Activated naive CD8-positive, alpha-beta T cell treated with anti-CD3 and anti-CD28 coated beads for 36 hours (primary cell): ENCODE data around the gene APLP1. TPM values are rescaled to one million over a fixed set of nuclear protein-coding genes. Genes with fewer than 3 reads are reported as not detected.

Experiments used
- DNase-seq: peaks from one replicate; pipeline ENCODE4 v3.0.0; 2021
- H3K27ac Mint-ChIP-seq: one replicate; pipeline ENCODE4 v1.8.0; 2022; ENCODE audit warnings: mild to moderate bottlenecking, moderate library complexity, mixed read lengths
- H3K27me3 Mint-ChIP-seq: one replicate; pipeline ENCODE4 v1.8.0; 2022; ENCODE audit warnings: mild to moderate bottlenecking, mixed read lengths
- H3K36me3 Mint-ChIP-seq: one replicate; pipeline ENCODE4 v1.8.0; 2021; ENCODE audit warnings: mild to moderate bottlenecking, mixed read lengths
- H3K4me1 Mint-ChIP-seq: one replicate; pipeline ENCODE4 v1.8.0; 2021; ENCODE audit warnings: mixed read lengths
- H3K4me3 Mint-ChIP-seq: one replicate; pipeline ENCODE4 v1.8.0; 2022; ENCODE audit warnings: mild to moderate bottlenecking, moderate library complexity, mixed read lengths
- H3K9me3 Mint-ChIP-seq: one replicate; pipeline ENCODE4 v1.8.0; 2022; ENCODE audit warnings: mixed read lengths
- total RNA-seq, 2 experiments: library from RNA; stranded (reverse); gene quantifications; one replicate each; pipeline ENCODE4 v1.2.3, GENCODE V29; 2021

APLP1 gene
- total RNA-seq, 2 experiments from 2014 or later = 0.68 to 0.88 TPM

- Mint-ChIP-seq H3K36me3 (no peaks in the 10 kb centered on the region), H3K4me3 (peak overlapping the region; percentile 20), H3K27me3 (peaks cover 70% of the 10 kb centered on the region), H3K27ac (no peak overlapping the region), H3K4me1 (peaks cover 11% of the 10 kb centered on the region), H3K9me3 (no peaks in the 10 kb centered on the region)
- DNase-seq = no peak
Measured at GRCh38 chr19:35846038-35846668, 22.2 kb upstream of the APLP1 start.

GRCh38 chr19:35847911-35848310, 20.5 kb upstream of the APLP1 start:
- Mint-ChIP-seq H3K36me3 (no peaks in the 10 kb centered on the region), H3K9me3 (no peaks in the 10 kb centered on the region), H3K27ac (no peak overlapping the region), H3K4me3 (no peak overlapping the region), H3K4me1 (peaks cover 11% of the 10 kb centered on the region), H3K27me3 (peaks cover 66% of the 10 kb centered on the region)
- DNase-seq = no peak

GRCh38 chr19:35848486-35848885, 19.9 kb upstream of the APLP1 start:
- no peak for DNase-seq
- Mint-ChIP-seq H3K36me3 (no peaks in the 10 kb centered on the region), H3K27me3 (peaks cover 66% of the 10 kb centered on the region), H3K9me3 (no peaks in the 10 kb centered on the region), H3K27ac (no peak overlapping the region), H3K4me1 (peaks cover 13% of the 10 kb centered on the region), H3K4me3 (no peak overlapping the region)

DNA sequence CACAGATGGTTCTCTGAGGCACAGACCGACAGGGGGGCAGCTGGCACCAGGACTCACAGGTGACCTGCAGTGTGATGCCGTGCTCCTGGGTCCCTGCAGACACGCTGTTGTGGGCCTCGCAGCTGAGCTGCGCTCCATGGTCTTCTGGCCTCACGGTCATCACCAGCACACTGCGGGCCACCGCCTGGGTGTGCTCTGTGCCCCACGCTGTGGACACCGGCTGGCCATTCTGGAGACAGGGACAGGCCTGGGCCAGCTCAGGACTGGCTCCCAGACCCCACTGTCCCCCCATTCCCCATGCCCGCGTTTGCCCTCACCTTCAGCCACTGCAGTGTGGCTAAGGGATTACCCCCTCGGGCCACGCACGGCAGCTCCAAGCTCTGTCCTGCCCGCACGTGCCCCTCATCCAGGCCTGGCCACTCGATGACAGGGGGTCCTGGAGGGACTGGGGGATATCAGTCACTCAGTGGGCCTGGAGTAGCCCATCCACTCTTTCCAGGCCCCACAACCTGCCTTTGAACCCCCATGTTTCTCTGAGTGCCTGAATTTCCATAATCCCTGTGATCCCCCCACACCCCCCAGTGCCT, 19.4 kb upstream of the APLP1 start:
- Mint-ChIP-seq H3K36me3 (no peaks in the 10 kb centered on the region), H3K9me3 (no peaks in the 10 kb centered on the region), H3K4me1 (peaks cover 13% of the 10 kb centered on the region), H3K27me3 (peaks cover 63% of the 10 kb centered on the region), H3K27ac (no peak overlapping the region), H3K4me3 (no peak overlapping the region)
- DNase-seq = no peak

DNA sequence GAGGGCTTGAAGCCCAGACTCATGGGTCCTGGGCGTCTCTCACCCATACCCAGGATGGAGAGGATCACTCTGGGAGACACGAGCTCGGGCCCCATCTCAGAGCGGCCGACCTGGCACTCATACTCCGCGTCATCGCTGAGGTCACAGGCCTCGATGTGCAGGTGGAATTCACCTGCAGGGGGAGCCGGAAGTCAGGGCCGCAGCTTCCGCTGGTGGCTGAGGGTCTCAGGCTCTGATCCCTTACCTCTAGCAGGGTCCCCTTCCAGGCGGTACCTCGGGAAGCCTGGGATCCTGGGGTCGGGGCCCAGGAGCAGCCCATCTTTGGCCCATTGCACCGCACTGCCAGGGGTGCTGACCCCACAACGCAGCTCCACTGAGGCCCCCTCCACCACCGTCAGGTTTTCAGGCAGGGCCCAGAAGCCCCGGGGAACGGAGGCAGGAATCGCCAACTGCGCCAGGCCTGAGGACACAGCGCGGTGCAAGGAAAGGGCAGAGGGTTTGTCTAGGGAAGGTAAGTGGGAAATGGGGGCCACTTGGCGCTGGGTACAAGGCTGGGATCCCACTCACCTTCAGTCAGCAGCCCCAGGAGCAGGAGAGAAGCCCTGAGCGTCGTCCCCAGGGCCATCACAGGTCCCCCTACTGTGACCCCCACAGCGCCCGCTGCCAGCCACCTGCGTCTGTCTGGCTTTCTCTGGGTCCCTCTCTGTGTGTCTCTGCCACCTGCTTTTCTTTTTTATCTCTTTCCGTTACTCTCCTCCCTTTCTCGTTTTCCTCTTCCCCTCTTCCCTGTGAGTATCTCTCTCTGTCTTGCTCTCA, 17.0 kb upstream of the APLP1 start:
- Mint-ChIP-seq H3K36me3 (no peaks in the 10 kb centered on the region), H3K27me3 (peaks cover 59% of the 10 kb centered on the region), H3K4me3 (peak overlapping the region; percentile 61), H3K27ac (peak overlapping the region; percentile 17), H3K9me3 (no peaks in the 10 kb centered on the region), H3K4me1 (peaks cover 6% of the 10 kb centered on the region)
- peak; percentile 39 for DNase-seq

- Mint-ChIP-seq H3K4me1 (peaks cover 9% of the 10 kb centered on the region), H3K4me3 (peak within 1 kb of the TSS; percentile 61), H3K9me3 (no peaks in the 10 kb centered on the region), H3K36me3 (no peaks in the 10 kb centered on the region), H3K27me3 (peaks cover 53% of the 10 kb centered on the region), H3K27ac (peak within 1 kb of the TSS; percentile 17)
- DNase-seq = no peak
Measured at GRCh38 chr19:35852029-35852780, 16.2 kb upstream of the APLP1 start, which contains the start of gene NPHS1. NPHS1 (minus strand) TSS chr19:35852504; CDS start chr19:35851837, 667 bp downstream.

DNA sequence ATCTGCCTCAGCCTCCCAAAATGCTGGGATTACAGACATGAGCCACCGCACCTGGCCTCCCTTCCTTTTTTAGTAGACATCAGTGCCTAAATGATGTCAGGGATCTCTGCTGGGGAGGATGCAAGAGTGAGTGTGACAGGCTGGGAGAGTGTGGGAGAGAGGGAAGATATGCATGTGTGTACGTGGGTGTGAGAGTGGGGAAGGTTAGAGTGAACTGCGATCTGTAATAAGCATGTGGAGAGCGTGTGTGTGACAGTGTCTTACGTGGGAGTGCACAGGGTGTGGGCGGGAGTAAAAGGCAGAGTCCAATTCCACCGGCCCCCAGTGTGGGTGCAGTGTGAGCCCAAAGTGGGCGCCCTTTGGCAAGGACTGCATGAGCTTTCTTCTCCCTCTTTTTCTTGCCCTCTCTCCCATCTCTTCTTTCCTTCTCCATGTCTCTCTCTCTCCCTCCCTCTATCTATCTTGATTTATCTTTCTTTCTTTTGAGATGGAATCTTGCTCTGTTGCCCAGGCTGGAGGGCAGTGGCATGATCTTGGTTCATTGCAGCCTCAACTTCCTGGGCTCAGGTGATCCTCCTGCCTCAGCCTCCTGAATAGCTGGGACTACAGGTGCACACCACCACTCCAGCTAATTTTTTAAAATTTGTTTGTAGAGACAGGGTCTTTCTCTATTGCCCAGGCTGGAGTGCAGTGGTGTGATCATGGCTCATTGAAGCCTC, 15.2 kb upstream of the APLP1 start:
- no peak overlapping the region for H3K27ac Mint-ChIP-seq
- H3K27me3 Mint-ChIP-seq = peaks cover 53% of the 10 kb centered on the region
- no peak overlapping the region for H3K4me3 Mint-ChIP-seq
- H3K36me3 Mint-ChIP-seq = no peaks in the 10 kb centered on the region
- H3K4me1 Mint-ChIP-seq = peaks cover 9% of the 10 kb centered on the region
- DNase-seq = no peak
- H3K9me3 Mint-ChIP-seq = no peaks in the 10 kb centered on the region

GRCh38 chr19:35856546-35857149, 11.7 kb upstream of the APLP1 start, which contains the start of gene KIRREL2:
KIRREL2 (plus strand) TSS chr19:35856911; CDS start chr19:35857120, 209 bp downstream.
- Mint-ChIP-seq H3K36me3 (no peaks in the 10 kb centered on the region), H3K4me3 (peak within 1 kb of the TSS; percentile 73), H3K27ac (no peak within 1 kb of the TSS), H3K4me1 (peaks cover 11% of the 10 kb centered on the region), H3K9me3 (no peaks in the 10 kb centered on the region), H3K27me3 (peaks cover 76% of the 10 kb centered on the region)
- peak; percentile 46 for DNase-seq

- Mint-ChIP-seq H3K27ac (no peak overlapping the region), H3K36me3 (no peaks in the 10 kb centered on the region), H3K27me3 (peaks cover 76% of the 10 kb centered on the region), H3K4me1 (peaks cover 10% of the 10 kb centered on the region), H3K4me3 (no peak overlapping the region), H3K9me3 (no peaks in the 10 kb centered on the region)
- no peak for DNase-seq
Measured at GRCh38 chr19:35858311-35858710, 10.1 kb upstream of the APLP1 start.

DNA sequence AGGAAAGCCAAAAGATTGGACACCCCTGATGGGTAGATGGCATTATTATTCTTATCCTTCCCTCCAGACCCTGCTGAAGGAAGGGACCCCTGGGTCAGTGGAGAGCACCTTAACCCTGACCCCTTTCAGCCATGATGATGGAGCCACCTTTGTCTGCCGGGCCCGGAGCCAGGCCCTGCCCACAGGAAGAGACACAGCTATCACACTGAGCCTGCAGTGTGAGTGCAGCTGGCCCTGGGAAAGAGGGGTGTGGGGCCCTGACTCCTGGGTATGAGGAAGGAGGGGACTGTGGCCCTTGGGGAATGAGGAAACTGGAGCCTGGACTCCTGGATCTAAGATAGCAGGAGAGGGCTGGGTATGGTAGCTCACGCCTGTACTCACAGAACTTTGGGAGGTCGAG, 9.0 kb upstream of the APLP1 start:
- Mint-ChIP-seq H3K27me3 (peaks cover 74% of the 10 kb centered on the region), H3K9me3 (no peaks in the 10 kb centered on the region), H3K4me1 (peaks cover 9% of the 10 kb centered on the region), H3K27ac (no peak overlapping the region), H3K36me3 (no peaks in the 10 kb centered on the region), H3K4me3 (no peak overlapping the region)
- DNase-seq = no peak

- no peak for DNase-seq
- peaks cover 70% of the 10 kb centered on the region for H3K27me3 Mint-ChIP-seq
- no peak overlapping the region for H3K4me3 Mint-ChIP-seq
- no peaks in the 10 kb centered on the region for H3K36me3 Mint-ChIP-seq
- H3K27ac Mint-ChIP-seq = no peak overlapping the region
- H3K4me1 Mint-ChIP-seq = peaks cover 9% of the 10 kb centered on the region
- H3K9me3 Mint-ChIP-seq = no peaks in the 10 kb centered on the region
Measured at GRCh38 chr19:35860436-35860817, 7.9 kb upstream of the APLP1 start.

GRCh38 chr19:35860818-35861639, 7.3 kb upstream of the APLP1 start:
- H3K27me3 Mint-ChIP-seq = peaks cover 69% of the 10 kb centered on the region
- no peak overlapping the region for H3K27ac Mint-ChIP-seq
- DNase-seq = no peak
- no peaks in the 10 kb centered on the region for H3K9me3 Mint-ChIP-seq
- H3K36me3 Mint-ChIP-seq = no peaks in the 10 kb centered on the region
- H3K4me1 Mint-ChIP-seq = peaks cover 9% of the 10 kb centered on the region
- no peak overlapping the region for H3K4me3 Mint-ChIP-seq

DNA sequence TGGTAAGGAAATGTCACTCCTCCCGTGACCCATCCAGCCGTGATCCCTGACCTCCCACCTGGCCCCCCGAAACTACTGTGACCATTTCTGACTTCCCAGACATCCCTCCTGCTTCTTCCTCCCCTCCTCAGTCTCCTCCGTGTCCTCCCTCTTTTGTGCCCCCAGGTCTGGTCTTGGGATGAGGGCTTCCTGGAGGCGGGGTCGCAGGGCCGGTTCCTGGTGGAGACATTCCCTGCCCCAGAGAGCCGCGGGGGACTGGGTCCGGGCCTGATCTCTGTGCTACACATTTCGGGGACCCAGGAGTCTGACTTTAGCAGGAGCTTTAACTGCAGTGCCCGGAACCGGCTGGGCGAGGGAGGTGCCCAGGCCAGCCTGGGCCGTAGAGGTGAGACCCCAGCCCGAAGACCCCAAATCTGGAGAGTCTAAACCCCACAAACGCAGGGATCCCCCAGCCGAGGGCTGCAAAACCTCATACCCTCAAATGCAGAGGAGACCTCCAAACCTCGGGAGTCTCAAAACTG, 6.7 kb upstream of the APLP1 start:
- no peak for DNase-seq
- Mint-ChIP-seq H3K36me3 (peaks cover 2% of the 10 kb centered on the region), H3K27ac (no peak overlapping the region), H3K4me1 (peaks cover 9% of the 10 kb centered on the region), H3K4me3 (no peak overlapping the region), H3K27me3 (peaks cover 74% of the 10 kb centered on the region), H3K9me3 (no peaks in the 10 kb centered on the region)
